Osteoblast (primary cell): Measurements from ENCODE around the gene GCNT2. TPM values are rescaled to one million over a fixed set of nuclear protein-coding genes. Genes with fewer than 3 reads are reported as not detected.
"Not testable (repeated sequence)": the region's sequence is repeated elsewhere in the genome, so short reads cannot be mapped to it uniquely, and the experiment has no call there.

Experiments
- DNase-seq: peaks from one replicate; pipeline ENCODE4 v3.0.0; 2011; ENCODE audit warnings: low spot score, mixed read lengths; ENCODE audit not compliant: insufficient read length; ENCODE audit errors: missing footprints
- H2AFZ ChIP-seq: 2 replicates; pipeline ENCODE4 v1.6.0; 2011; ENCODE audit warnings: mild to moderate bottlenecking, low read length
- H3K27ac ChIP-seq: 2 replicates; pipeline ENCODE4 v1.5.1; 2011; ENCODE audit warnings: mild to moderate bottlenecking, low read depth, low read length, moderate library complexity
- H3K27me3 ChIP-seq: 2 replicates; pipeline ENCODE4 v1.6.0; 2012; ENCODE audit warnings: mild to moderate bottlenecking, control low read depth, inconsistent platforms, low read length, moderate library complexity; ENCODE audit not compliant: insufficient read depth
- H3K36me3 ChIP-seq: 2 replicates; pipeline ENCODE4 v1.5.1; 2011; ENCODE audit warnings: mild to moderate bottlenecking, low read length, control low read depth, moderate library complexity; ENCODE audit not compliant: insufficient read depth
- H3K4me1 ChIP-seq: 2 replicates; pipeline ENCODE4 v1.5.1; 2011; ENCODE audit warnings: mild to moderate bottlenecking, low read length, control low read depth, moderate library complexity; ENCODE audit not compliant: insufficient read depth
- H3K4me2 ChIP-seq: 2 replicates; pipeline ENCODE4 v1.6.0; 2011; ENCODE audit warnings: mild to moderate bottlenecking, low read length; ENCODE audit not compliant: insufficient read depth
- H3K4me3 ChIP-seq: fragments of 200-600 bp; sonication (generic); 3 replicates; pipeline ENCODE4 v1.5.1; 2012; ENCODE audit warnings: mild to moderate bottlenecking, low read length, inconsistent platforms; ENCODE audit not compliant: insufficient read depth
- H3K79me2 ChIP-seq: 2 replicates; pipeline ENCODE4 v1.6.0; 2012; ENCODE audit warnings: mild to moderate bottlenecking, low read length, control low read depth, inconsistent platforms; ENCODE audit not compliant: insufficient read depth
- H3K9me3 ChIP-seq: 2 replicates; pipeline ENCODE4 v1.5.1; 2011; ENCODE audit warnings: low read depth, low read length, control low read depth
- H4K20me1 ChIP-seq: 2 replicates; pipeline ENCODE4 v1.6.0; 2012; ENCODE audit warnings: mild to moderate bottlenecking, low read length, control low read depth; ENCODE audit not compliant: insufficient read depth
- CTCF ChIP-seq: IDR thresholded peaks from 2 replicates; pipeline ENCODE4 v1.5.1; 2011; ENCODE audit warnings: mild to moderate bottlenecking, low read depth, low read length, moderate library complexity; ENCODE audit errors: extremely low read depth
- total RNA-seq: library from RNA; depleted of rRNA; stranded (reverse); fragments of >200 nt; gene quantifications from 2 replicates; pipeline ENCODE4 v1.2.3, GENCODE V29; 2012

GCNT2 gene
- total RNA-seq, 1 donor = 0.72 TPM

DNA sequence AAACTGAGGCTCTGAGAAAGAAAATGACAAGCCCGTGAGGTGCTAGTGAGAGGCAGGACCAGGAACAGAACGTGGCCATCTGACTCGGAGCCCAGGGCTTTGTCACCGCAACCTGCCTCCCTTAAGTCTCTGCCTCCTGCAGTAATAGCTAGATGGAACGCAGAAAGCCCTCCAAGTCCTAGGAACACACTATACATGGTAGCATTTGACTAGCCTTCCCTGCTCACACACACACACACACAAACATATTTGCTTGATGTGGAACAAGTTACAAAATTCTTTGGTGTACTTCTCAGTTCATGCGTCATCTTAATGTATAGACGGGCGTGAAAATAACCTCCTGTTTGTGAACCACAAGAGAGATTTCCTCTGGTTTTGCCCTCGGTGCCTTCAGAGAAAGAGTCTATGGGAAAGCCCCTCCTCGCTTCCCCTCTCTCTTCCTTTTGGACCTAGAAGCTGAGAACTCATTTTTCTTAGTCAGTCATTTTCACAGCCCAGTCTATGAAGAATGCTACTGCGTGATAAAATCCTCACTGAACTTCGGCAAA is 134.4 kb downstream of the GCNT2 start:
- H3K4me2 ChIP-seq = no peak overlapping the region
- TF ChIP-seq CTCF = no peak
- no peaks in the 10 kb centered on the region for H3K9me3 ChIP-seq
- no peak overlapping the region for H3K27ac ChIP-seq
- no peaks in the 10 kb centered on the region for H3K79me2 ChIP-seq
- no peak overlapping the region for H2AFZ ChIP-seq
- no peaks in the 10 kb centered on the region for H3K4me1 ChIP-seq
- no peak for DNase-seq
- no peaks in the 10 kb centered on the region for H4K20me1 ChIP-seq
- H3K36me3 ChIP-seq = no peaks in the 10 kb centered on the region
- no peak overlapping the region for H3K4me3 ChIP-seq
- H3K27me3 ChIP-seq = no peaks in the 10 kb centered on the region

GRCh38 chr6:10658910-10659698 is 138.0 kb downstream of the GCNT2 start:
- Histone ChIP-seq H3K27me3 (no peaks in the 10 kb centered on the region), H3K4me2 (no peak overlapping the region), H2AFZ (no peak overlapping the region), H3K27ac (no peak overlapping the region), H3K79me2 (no peaks in the 10 kb centered on the region), H3K9me3 (no peaks in the 10 kb centered on the region), H4K20me1 (no peaks in the 10 kb centered on the region), H3K36me3 (no peaks in the 10 kb centered on the region), H3K4me3 (peak overlapping the region; percentile 42), H3K4me1 (no peaks in the 10 kb centered on the region)
- TF ChIP-seq CTCF = no peak
- no peak for DNase-seq

DNA sequence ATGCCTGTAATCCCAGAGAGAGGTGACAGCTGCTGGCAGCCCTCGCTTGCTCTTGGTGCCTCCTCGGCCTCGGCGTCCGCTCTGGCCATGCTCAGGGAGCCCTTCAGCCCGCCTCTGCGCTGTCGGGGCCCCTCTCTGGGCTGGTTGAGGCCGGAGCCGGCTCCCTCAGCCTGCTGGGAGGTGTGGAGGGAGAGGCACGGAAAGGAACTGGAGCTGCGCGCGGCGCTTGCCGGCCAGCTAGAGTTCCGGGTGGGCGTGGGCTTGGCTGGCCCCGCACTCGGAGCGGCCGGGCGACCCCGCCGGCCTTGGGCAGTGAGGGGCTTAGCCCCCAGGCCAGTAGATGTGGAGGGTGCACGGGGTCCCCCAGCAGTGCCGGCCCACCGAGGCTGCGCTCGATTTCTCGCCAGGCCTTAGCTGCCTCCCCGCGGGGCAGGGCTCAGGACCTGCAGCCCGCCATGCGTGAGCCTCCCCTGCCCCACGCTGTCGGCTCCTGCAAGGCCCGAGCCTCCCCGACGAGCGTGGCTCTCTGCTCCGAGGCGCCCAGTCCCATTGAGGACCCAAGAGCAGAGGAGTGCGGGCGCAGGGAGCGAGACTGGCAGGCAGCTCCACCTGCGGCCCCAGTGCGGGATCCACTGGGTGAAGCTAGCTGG is 138.7 kb downstream of the GCNT2 start:
- no peaks in the 10 kb centered on the region for H3K79me2 ChIP-seq
- no peak for TF ChIP-seq CTCF
- no peak overlapping the region for H3K27ac ChIP-seq
- no peaks in the 10 kb centered on the region for H3K4me1 ChIP-seq
- no peaks in the 10 kb centered on the region for H4K20me1 ChIP-seq
- H3K4me2 ChIP-seq = no peak overlapping the region
- no peak for DNase-seq
- no peaks in the 10 kb centered on the region for H3K9me3 ChIP-seq
- peak overlapping the region; percentile 42 for H3K4me3 ChIP-seq
- H3K36me3 ChIP-seq = no peaks in the 10 kb centered on the region
- no peaks in the 10 kb centered on the region for H3K27me3 ChIP-seq
- H2AFZ ChIP-seq = no peak overlapping the region

DNA sequence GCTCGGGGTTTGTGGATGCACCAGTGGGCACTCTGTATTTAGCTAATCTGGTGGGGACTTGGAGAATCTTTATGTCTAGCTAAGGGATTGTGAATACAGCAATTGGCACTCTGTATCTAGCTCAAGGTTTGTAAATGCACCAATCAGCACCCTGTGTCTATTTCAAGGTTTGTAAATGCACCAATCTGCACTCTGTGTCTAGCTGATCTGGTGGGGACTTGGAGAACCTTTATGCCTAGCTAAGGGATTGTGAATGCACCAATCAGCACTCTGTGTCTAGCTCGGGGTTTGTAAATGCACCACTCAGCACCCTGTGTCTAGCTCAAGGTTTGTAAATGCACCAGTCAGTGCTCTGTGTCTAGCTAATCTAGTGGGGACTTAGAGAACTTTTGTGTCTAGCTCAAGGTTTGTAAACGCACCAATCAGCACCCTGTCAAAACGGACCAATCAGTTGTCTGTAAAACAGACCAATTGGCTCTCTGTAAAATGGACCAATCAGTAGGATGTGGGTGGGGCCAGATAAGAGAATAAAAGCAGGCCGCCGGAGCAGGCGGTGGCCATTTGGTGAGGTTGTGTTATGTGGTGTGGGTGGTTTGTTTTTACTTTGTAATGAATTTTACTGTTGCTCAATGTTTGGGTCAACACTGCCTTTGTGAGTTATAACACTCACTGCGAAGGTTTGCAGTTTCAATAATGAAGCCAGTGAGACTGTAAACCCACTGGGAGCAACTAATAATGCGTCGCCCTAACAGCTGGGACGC is 139.5 kb downstream of the GCNT2 start:
- not testable (repeated sequence) for H3K4me2 ChIP-seq, H3K9me3 ChIP-seq, H3K36me3 ChIP-seq, H3K27ac ChIP-seq, H4K20me1 ChIP-seq, DNase-seq, H2AFZ ChIP-seq, H3K27me3 ChIP-seq, H3K4me1 ChIP-seq, H3K79me2 ChIP-seq, H3K4me3 ChIP-seq
